ENCODE results near the gene POC1A.
"Not testable (repeated sequence)": the region's sequence is repeated elsewhere in the genome, so short reads cannot be mapped to it uniquely, and the experiment has no call there.

The POC1A gene

DNA sequence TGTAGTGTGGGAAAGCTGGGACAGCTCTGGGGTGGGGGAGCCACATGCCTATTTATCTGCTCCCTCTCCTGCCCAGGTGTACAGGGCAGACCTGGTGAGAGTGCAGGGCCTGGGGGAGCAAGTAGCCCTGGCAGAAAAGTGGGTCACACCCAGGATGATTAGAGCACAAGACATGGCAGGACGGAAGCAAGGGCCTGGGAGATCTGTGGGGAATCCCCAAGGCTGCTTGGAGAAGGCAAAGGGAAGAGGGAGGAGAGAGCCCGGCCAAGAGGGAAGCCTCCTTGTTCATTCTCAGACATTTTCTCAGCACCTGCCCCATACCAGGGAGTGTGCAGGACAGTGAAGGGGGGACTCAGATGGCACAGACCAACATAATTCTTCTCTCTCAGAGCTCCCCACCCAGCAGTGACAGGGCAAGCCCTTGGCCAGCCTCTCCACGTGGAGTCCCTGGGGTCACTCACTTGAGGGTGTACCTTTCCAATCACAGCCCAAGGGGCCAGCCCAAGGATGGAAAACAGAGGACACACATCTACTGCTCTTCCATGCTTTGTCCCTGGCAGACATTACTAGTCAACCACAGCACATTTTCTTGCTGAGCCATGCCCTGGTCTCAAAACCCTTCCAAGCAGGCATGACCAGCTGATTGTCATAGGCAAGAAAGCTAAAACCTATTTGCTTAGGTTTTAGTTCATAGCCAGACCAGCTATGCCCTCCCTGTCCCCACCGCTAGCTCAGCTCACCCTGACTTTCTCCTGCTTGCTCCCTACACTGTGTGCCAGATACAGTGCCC lies 92.9 kb downstream of the POC1A start:
- DNase-seq = no peak

DNA sequence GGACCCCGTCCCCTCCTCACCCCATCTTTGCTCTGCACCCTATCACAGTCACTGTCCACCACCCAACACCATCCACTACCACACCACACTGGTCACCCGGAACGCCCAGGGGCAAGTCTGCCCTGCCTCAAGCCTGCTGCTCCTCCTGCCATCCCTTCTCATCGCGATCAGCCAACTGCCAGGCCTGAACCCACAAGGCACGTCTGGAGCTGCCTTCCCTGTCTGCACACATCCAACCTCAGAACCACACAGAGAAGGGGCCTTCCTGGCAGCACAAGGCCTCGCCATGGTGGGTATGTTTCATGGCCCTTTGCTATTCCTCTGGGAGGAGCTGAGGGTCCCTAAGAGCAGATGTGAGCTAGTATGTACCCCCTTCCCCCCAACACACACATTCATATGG lies 94.4 kb downstream of the POC1A start:
- DNase-seq = no peak

- no peak for DNase-seq
These were observed 96.3 kb downstream of the POC1A start for GRCh38 chr3:52057812-52058495.

DNA sequence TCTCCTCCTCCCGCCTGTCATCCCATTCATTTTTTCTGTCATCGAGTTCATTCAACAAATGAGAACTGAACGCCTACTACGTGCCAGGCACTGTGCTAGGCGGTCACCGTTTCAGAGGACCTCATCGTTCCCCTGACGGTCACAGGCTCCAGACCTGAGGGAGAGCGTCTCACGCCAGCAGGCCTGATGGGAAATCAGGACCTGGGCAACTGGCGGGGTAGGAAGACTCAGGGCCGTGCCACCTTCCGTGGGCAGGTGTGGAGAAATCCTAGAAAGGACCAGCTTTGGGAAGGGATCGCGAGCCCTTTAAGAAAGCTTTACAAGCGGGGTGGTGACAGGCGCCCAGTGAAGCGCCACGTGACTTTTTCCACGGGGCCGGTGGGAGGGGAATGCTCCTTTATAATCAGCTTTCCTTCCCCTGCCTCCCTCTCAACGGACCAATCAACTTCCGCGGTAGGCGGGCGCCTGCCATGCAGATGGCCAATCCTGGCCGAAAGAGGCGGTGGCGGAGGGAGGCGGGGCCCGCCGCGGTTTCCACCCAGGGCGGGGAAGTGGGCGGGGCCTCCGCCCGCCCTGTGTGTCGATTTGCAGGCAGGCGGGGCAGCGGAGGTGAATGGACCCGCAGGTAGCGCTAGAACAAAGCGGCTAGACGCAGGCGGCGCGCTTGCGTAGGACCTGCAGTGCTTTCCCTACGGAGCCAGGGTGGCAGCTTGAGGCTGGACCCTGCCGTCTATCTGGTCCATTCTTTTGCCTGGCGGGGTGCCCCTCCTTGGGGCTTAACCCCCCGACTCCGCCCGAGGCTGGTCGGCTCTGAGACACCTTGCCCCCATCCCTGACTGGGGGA lies 97.0 kb downstream of the POC1A start:
- DNase-seq = peak; percentile 99 to 100

DNA sequence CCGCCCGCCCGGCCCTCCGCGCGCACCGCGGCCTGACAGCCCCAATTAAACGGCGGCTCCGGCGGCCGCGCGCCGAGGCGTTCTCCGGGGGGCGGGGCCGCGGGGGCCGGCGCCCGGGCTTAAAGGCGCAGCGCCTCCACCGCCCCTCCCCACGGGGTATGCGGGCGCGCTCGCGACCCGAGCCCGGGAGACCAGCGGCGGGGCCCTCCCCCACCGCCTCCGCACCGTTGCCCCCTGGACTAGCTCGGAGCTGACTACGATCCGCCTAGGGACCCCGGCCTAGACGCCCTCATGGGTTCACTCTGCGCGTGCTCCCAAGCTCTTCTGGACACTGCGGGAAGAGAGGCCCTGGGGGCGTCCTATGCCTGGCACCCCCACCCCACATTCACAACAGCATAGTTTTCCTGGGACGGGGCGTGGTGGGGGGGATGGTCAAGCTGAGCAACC lies 97.7 kb downstream of the POC1A start, which contains the start of gene DUSP7:
Gene DUSP7 (minus strand): TSS at position 51 of the 447 bp plus-strand sequence. CDS start 205 bp downstream, outside the sequence.
- peak; percentile 71 to 72 for DNase-seq

DNA sequence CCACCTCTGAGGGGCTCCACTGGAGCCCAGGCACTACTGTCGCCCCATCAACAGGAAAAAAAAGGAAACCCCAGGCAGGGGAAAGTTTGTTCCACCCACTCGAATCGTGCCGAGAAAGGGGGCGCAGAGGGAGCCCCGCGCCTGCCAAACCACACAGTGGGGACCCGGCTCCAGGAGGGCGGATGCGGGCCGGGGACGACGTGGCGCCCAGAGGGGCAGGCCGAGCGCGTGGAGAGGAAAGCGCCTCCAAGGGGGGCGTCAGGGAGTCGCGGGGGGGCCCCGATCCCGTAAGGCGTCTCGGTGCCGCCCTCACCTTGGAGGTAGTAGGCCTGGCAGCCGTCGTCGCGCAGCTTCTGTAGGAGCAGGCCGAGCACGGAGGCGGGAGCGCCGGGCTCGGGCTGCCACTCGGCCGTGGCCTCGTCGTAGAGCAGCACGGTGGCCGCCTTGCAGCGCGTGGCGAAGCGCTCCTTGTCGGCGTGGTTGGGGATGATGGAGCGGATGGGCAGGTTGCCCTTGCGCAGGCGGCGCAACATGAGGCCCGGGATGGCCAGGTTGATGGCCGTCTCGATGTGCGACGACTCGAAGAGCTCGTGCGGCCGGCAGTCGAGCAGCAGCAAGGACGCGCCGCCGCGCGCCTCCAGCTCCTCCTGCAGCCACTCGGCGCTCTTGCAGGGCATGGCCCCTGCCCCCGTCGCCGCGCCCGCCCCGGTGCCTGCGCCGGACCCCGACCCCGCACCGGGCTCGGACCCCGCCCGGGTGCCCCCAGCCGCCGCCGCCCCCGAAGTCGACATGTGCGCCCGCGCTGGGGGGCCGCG lies 98.5 kb downstream of the POC1A start:
- DNase-seq = peak; percentile 42 to 46

DNA sequence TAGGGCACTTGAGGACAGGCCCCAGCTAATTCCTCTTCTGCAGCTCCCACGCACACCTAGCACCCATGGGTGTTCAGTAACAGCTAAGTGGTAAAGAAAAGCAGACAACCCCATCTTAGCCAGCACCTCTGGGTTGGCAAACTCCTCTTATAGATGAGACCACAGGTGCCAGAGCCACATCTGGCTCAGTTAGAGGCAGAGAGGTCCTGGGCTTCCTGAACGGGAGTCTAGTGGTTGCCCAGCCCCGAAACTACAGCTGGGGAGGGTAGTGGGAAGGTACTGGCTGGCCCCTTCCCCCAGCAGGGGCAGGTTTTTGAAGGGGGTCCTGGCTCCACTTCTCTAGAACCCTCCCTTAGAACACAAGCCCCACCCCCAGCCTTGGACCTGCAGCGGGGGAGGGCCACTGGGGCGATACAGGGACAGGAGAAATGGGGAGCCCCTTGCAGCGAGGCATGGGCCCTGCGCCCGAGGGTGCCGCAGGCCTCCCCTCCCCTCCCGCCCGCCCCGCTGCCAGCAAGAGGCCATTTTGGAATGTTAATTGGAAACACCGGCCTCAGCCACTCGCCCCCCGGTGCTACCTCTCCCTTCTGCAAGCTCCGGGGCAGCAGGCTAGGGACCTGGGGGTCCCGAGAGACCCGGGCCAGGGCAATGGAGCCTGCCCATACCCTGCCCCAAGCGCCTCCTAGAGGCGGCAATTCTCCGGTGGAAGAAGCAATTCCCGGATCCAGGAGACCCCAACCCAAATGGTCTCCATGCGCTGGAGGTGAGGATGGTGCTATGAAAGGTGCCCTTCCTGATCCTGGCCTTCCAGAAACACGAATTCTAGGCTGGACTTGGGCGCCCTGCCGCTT lies 99.3 kb downstream of the POC1A start:
- DNase-seq = peak; percentile 19 to 34

DNA sequence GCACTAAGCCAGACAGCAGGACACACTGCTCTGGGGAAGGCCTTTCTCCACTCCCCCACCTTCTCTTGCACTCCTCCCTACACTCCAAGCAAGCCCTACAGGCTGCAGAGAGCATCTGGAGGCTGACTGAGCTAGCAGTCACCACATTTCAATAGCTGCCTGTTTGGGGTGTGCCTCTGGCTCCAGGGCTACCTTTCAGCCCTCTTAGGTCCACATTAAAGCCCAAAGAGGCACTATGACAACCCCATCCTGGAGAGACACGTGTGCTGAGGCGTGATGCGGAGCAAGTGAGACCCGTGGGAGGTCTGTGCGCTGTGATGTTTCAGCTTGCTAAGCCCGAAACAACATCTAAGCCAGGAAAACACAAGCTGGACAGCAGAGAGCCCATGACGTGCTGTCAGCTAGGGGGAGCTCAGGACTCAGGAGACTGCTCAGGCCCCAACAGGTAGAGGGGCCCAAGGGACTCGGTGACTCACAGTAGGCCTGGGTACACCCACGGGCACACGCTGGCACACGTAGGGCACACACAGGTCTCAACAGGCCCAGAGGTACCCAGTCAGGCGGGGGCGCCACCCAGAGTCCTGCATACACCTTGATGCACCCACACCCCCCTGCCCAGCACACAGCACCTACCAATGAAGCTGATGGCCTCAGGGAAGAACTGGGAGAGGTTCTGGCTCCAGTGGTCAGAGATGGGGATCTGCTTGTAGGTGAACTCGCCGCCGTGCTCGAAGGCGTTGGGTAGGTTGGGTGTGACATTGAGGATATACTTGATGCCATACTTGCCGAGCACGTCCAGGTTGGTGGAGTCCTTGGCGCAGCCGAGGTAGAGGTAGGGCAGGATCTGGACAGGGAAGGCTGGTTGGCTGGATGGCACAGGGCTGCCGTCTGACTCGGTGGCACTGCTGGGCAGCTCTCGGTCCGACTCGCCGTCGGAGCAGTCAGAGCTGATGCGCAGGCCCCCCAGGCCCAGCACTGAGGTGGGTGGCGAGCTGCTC lies 100.6 kb downstream of the POC1A start:
- DNase-seq = peak; percentile 56 to 65

DNA sequence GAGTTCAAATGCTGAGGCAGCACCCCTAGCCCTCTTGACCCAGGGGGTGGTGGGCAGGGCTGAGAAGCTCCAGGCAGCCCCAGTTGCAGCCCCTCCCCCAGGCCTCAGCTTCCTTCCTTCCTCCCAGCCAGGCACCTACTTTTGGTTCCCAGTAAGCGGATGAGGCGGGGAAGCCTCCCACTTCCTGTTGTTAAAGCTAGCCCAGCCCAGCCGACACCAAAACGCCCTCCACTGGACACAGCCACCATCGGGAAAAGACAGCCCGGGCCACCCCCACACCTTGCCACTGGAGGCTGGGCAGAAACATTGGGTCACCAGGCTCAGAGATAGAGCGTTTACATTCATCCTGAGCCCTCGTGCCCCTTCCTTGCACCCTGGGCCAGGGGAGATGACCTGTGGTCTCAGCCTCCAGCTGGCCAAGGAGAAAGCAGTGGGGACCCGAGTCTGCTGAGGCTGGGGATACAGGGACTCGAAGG lies 101.4 kb downstream of the POC1A start:
- DNase-seq = peak; percentile 59 to 71

- no peak for DNase-seq
These were observed 102.8 kb downstream of the POC1A start for GRCh38 chr3:52051444-52051843.

GRCh38 chr3:52050571-52050970 lies 103.7 kb downstream of the POC1A start:
- no peak for DNase-seq

DNA sequence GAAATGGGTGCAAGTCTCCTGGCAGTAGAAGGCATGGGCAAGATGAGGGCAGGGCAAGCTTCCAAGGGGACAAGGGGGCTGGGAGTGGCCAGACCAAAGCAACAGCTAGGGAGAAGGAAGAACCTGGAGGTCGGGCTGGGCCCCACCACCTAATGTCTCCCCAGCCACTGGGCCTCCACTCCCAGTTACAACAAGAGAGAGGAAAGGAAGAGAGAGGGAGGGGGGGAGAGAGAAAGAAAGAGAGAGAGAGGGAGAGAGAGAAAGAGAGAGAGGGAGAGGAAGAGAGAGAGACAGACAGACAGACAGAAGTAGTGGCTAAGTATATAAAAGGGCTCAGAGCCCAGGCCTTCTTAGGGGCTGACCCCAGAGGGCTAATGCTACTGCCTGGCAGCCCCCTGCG lies 104.7 kb downstream of the POC1A start:
- no peak for DNase-seq

DNA sequence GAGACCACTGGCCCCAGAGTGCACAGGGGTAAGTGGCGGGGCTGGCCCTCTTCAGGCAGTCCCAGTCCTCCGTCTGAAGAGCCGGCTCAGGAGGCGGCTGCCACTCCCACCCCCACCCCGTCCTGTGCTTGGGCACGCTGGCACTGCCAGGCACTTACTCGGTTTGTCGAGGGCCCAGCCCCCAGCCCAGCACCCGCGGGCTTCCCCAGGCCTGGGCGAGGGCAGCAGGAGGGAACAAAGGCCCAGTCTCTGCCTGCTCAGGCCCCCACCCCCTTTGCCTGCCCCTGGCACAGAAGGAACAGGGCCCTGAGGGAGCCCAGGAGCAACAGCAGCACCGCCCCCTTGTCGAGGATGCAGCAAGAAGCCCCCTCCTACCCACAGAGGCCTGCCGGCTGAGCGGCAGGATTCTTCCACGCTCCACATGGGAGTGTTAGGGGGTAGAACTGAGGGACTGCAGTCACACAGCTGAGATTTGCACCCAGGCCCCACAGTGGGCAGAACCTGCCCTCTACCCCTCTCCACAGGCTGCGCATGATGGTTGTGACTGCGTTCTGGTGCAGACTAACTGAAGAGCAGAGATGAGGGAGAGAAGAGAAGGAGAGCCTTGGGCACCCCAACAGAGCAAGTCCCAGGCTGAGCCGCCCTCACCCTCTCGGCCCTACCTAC lies 106.8 kb downstream of the POC1A start:
- DNase-seq = no peak

- no peak for DNase-seq
These were observed 107.4 kb downstream of the POC1A start for GRCh38 chr3:52046902-52047239.

GRCh38 chr3:52046186-52046901 lies 107.9 kb downstream of the POC1A start:
- DNase-seq = no peak

DNA sequence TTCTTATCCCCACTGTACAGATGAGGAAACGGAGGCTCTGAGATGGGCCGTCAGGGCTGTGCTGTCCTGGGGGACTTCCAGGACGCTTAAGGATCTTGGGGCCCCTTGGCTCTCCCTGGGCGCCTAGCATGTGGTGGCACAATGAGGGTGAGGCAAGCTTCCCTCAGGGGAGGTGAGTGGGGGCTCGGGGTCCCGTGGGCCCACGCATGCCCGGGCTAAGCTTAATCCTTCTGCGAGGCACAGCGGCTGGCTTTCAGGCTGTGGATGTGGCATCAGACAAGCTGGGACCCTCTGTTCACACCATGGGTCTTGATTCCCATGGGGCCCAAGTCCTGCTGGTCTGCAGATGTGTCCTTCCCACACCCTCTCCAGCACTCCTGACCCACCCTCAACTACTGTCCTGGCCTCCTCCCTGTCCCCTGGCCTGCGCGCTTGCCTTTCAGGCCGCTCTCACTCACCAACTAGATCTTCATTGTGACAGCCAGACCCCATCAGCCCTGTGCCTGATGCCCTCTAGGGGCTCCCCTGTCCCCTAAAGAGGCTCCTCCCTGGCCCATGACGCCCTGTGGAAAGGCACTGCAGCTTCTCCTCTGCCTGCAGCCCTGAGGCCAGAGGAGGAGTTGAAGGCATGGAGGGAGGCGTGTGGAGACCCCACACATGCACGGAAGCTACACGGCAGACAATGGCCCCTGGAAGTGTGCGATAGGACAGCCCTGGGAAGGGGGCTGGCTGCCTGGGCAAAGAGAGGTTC lies 109.2 kb downstream of the POC1A start:
- DNase-seq = no peak

DNA sequence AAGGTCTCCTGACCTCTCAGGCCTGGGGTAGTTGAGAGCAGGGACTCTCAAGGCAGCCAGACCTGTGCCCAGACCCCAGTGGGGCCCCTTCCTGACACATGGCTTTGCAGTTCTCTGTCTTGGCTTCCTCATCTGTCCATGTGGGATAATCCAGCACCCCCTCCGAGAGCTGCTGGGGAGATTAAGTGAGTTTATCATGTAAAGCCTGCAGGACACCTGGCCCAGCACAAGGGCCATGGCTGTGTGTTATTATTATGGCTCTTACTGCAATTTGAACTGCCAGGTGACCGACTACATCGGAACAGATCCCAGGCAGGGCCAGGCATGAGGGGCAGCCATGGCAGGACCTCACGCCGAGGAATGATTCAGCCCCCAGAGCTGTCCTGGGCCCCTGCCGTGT lies 110.5 kb downstream of the POC1A start:
- no peak for DNase-seq

DNA sequence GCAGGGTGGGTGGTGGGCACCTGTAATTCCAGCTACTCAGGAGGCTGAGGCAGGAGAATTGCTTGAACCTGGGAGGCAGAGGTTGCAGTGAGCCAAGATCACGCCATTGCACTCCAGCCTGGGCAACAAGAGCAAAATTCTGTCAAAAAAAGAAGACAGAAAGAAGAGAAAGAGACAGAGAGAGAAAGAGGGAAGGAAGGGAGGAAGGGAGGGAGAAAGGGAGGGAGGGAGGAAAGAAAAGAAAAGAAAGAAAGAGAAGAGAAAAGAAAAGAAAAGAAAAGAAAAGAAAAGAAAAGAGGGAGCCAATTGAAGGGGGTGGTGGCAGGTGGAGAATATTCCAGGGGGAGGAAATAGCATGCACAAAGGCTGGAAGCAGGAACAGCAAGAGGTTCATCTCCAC lies 111.2 kb downstream of the POC1A start:
- DNase-seq = not testable (repeated sequence)
